Choroid plexus epithelial cell (primary cell): Measurements from ENCODE around the gene ARID1A.

Experiments
- DNase-seq: peaks from one replicate; pipeline ENCODE4 v3.0.0-alpha.2; 2010; ENCODE audit warnings: low read depth
- H3K4me3 ChIP-seq: 2 replicates; pipeline ENCODE4 v1.5.1; 2011; ENCODE audit warnings: low read depth, mild to moderate bottlenecking, control low read depth, low read length, moderate library complexity
- CTCF ChIP-seq: conservative IDR thresholded peaks from 2 replicates; pipeline ENCODE4 v1.5.1; 2011; ENCODE audit warnings: low read depth, mild to moderate bottlenecking, control low read depth, inconsistent platforms, low read length, moderate library complexity

ARID1A gene

GRCh38 chr1:26686795-26687194 lies 9.0 kb upstream of the ARID1A start:
- TF ChIP-seq CTCF, result no peak
- no peak overlapping the region for H3K4me3 ChIP-seq
- DNase-seq, result peak; percentile 57

- no peak for TF ChIP-seq CTCF
- no peak for DNase-seq
- no peak overlapping the region for H3K4me3 ChIP-seq
These were observed 6.3 kb upstream of the ARID1A start for GRCh38 chr1:26689504-26689903.

GRCh38 chr1:26690157-26690556 lies 5.7 kb upstream of the ARID1A start:
- TF ChIP-seq CTCF, result no peak
- H3K4me3 ChIP-seq, result no peak overlapping the region
- DNase-seq, result no peak

- no peak overlapping the region for H3K4me3 ChIP-seq
- no peak for TF ChIP-seq CTCF
- no peak for DNase-seq
These were observed 5.2 kb upstream of the ARID1A start for GRCh38 chr1:26690576-26691031.

GRCh38 chr1:26692211-26692792 lies 3.5 kb upstream of the ARID1A start:
- peak; percentile 97 for DNase-seq
- H3K4me3 ChIP-seq, result peak overlapping the region; percentile 59
- TF ChIP-seq CTCF, result peak; percentile 44

GRCh38 chr1:26692793-26693490 lies 2.9 kb upstream of the ARID1A start:
- TF ChIP-seq CTCF, result no peak

More at GRCh38 chr1:26692793-26693490, 2.9 kb upstream of the ARID1A start:
- peak; percentile 99 for DNase-seq
- peak overlapping the region; percentile 59 for H3K4me3 ChIP-seq
